ENCODE results near the gene CAPN15.
A peak's percentile ranks its signal among the peaks of the same experiment; 100 is the strongest.

CAPN15 gene

DNA sequence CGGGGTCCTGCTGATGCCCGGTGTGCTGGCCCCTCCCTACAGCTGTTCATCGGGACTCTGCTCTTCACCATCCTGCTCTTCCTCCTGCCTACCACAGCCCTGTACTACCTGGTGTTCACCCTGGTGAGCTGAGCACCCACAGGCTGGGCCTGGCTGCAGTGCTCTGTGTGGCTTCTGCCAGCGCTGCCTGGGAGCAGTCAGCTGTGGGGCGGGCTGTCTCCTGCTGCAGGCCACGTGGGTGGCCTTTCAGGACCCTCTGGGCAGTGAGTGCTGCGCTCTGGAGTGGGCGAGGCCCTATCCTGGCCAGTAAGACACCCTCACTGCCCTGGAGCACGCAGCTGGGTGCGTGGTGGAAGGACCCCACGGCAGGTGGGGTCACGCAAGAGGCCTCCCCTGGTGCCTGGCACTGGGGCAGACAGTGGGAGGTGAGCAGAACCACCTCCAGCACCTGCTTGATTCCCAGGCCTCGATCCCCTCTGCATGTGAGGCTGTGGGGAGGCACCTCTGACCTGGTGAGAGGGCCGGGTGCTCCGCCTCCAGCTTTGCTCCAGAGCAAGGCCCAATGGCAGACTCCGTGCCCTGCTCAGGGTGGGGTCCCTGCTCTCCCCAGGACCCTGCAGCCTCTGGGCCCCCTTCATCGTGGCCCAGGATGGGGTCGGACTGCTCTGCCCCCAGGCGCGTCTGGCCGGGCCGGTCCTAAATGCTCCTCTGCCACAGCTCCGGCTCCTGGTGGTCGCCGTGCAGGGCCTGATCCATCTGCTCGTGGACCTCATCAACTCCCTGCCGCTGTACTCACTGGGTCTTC, 52.8 kb downstream of the CAPN15 start:
- no peak for DNase-seq

DNA sequence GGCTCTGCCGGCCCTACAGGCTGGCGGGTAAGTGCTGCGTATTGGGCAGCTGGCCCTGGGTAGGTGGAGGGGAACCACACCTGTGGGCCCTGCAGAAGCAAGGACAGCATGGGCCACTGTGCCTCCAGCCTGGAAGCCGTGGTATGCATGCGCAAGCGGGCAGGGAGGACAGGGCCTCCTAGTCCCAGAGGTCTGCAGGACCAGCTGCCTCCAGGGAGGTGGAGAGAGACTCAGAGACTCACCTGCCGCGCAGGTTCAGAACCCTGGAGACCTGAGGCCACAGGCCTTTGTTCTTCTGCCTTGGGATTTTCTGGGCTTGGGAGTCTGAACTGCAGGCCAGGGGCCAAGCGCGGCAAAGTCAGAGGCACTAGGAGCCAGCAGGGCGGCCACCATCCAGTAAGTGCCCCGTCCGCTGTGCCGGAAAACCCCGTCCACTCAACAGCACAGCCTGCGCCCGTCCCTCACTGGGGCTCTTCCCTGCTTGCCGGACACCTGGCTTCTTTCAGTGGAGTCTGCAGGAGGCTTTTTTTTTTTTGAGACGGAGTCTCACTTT, 53.5 kb downstream of the CAPN15 start:
- no peak for DNase-seq

DNA sequence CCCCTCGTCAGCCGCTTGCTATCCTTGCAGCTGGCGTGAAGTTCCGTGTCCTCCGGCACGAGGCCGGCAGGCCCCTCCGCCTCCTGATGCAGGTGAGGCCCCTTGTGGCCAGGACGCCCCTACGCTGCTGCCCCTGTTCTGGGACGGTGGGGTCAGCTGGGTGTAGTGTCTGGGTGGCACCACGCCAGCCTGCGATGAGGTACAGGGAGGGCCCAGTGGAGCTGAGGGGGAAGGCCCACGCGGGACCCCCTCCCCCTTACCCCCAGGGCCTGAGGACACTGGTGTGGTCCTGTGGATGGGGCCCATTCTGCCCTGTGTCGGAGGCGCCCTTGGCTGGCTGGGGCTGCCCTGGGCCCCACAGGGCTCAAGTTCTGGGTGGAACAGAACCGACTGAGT, 54.7 kb downstream of the CAPN15 start:
- DNase-seq: no peak

- DNase-seq: no peak
These were observed 55.3 kb downstream of the CAPN15 start for GRCh38 chr16:582614-583331.

DNA sequence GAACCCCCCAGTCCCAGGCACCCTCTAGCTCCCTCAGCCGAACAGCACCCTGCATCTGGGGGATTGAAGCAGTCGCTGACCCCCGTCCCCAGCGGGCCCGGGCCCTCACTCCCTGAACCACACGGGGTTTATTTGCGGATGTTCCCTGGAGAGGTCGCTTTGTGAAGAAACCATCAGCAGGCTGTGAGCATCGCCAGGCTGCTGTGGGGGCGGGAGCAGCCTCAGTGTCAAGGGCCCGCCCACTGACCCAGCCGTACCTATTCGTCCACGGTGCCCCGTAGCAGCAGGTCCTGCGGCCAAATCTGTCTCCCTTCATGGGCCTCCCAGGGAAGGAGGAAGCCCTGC, 55.9 kb downstream of the CAPN15 start:
- DNase-seq: no peak

- DNase-seq: no peak
These were observed 56.5 kb downstream of the CAPN15 start for GRCh38 chr16:583815-584591.

- DNase-seq: no peak
These were observed 57.8 kb downstream of the CAPN15 start for GRCh38 chr16:585351-585750.

DNA sequence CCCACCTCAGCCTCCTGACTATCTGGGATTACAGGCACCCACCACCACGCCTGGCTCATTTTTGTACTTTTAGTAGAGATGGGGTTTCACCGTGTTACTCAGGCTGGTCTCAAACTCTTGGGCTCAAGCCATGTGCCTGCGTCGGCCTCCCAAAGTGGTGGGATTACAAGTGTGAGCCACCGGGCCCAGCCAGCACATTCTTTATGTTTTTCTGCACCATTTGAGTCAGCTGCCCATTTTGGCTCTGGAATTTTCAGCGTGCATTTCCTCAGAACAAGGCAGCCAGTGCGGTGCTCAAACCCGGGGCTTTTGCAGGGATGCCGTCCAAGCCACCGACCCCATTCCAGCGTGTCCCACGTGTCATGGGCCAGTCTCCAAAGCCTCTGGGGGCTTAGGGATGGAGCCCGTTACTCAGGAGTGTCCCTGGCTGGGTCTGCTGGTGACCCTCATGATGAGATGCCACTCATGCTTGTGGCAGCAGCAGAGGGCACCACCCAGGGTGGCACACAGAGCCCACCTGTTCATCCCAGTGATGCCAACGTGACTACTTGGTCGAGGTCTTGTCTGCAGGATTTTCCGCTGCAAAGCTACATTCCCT, 58.6 kb downstream of the CAPN15 start:
- no peak for DNase-seq

DNA sequence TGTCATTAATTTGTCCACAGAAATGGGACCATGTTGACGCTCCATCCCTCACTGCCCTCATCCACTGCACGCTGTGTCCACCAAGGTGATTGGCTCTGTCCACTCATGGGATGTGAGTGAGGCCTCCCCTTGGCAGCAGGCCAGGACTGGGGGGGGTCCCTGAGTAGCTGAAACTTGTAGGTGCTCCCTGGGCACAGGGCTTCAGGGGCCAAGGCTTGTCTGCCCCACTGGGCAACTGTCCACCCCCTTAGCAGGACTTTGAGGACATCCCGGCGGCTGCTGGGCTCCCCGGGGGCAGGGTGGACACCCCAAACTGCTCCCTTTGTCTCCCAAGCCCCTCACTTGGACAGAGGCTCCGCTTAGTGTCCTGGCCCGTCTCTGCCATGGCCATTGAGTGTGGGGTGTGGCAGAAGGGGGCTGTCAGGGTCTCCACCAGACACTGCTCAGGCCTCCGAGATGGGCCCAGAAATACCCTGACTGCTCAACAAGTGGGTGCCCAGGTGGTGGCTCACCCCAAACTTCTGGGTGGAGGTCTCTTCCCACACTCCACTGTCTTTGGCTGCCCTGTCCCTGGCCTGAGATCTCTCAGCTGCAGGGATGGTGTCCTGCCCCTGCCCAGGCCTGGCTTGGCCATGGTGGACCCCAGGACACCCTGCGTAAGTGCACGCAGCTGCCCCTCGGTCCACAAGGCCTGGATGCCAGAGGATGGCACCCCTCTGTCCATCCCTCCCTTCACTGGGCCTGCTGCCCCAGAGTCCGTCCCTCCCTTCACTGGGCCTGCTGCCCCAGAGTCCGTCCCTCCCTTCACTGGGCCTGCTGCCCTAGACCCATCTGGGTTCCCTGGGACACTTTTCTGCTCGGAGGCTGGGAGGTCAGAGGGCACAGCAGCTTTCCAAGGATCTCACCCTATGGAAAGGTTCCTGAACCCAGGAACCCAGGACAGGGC, 59.4 kb downstream of the CAPN15 start:
- DNase-seq: no peak

DNA sequence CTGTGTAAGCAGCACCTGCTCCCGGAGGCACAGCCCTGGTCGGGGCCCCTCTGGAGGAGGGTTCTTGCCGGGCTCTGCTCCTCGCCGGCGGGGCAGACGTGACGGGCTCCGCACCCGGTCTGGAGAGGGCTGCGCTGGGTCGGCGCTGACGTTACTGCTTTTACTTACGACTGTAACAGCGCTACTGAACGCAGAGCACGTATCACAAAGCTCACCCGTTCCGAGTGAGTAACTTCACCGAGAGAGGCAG, 61.1 kb downstream of the CAPN15 start:
- DNase-seq: no peak

DNA sequence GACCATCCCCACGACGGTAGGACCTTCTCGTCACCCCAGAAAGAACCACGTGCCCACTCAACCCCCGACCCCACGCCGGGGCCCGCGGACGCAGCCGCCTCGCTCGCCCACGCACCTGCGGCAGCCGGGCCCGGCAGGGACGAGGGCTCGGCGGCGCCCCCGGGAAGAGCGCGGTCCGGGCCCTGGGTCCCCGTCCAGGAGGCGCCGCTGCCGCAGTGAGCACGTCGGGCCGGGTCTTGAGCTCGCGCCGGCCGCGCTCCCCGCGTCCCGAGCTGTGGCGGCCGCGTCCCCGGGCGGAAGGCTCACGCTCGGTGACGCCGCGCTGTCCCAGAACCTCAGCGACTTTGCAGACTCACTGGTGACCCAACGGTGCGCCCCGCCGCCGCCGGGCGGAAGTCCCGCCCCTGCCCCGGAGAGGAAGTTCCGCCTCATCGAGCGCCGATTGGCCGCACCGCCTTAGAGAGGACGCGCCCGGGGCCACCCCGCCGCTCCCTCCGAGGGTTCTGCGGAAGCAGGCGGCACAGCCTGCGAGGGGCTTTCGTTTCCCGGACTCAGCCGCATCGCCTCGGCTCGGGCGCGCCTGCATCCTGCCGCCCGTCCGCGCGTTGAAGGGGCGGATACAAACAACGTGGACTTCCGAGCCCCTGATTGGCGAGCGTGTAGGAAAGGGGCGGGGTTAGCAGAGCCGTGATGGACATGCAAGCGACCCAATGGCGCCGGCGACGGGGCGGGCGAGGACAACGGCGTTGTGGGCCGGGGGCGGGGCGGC, 61.6 kb downstream of the CAPN15 start:
- peak; percentile 91 to 98 for DNase-seq

GRCh38 chr16:589658-590187, 62.2 kb downstream of the CAPN15 start, which contains the start of gene RAB40C:
RAB40C (plus strand) TSS chr16:590066; CDS start chr16:590292, 226 bp downstream.
- peak; percentile 95 to 98 for DNase-seq

DNA sequence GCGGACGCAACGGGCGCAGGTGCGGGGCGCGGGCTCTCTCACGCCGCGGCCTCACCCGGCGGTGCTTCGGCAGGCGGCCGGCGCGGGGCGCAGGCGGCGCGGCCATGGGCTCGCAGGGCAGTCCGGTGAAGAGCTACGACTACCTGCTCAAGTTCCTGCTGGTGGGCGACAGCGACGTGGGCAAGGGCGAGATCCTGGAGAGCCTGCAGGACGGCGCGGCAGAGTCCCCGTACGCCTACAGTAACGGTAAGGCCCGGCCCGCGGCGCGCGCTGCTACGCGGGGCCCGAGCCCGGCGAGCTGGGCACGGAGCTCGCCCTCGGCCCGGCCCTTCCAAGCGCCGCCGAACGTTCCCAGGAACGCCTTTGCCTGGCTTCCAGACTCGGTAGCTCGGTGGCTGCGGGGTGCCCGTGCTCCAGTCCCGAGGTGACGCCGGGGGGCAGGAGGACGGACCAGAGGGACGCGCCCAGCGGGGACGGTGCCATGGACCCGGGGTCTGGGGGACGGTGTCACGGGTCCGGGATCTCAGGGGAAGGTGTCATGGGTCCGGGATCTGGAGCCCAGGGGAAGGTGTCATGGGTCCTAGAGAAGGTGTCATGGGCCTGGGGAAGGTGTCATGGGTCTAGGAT, 62.8 kb downstream of the CAPN15 start:
- DNase-seq: no peak

DNA sequence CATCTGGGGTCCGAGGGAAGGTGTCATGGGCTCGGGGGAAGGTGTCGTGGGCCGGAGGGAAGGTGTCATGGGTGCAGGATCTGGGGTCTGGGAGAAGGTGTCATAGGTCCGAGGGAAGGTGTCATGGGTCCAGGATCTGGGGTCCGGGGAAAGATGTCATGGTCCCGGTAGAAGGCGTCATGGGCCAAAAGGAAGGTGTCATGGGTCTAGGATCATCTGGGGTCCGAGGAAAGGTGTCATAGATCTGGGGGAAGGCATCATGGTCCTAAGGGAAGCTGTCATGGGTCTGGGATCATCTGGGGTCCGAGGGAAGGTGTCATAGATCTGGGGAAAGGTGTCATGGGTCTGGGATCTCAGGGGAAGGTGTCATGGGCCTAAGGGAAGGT, 63.3 kb downstream of the CAPN15 start:
- no peak for DNase-seq

DNA sequence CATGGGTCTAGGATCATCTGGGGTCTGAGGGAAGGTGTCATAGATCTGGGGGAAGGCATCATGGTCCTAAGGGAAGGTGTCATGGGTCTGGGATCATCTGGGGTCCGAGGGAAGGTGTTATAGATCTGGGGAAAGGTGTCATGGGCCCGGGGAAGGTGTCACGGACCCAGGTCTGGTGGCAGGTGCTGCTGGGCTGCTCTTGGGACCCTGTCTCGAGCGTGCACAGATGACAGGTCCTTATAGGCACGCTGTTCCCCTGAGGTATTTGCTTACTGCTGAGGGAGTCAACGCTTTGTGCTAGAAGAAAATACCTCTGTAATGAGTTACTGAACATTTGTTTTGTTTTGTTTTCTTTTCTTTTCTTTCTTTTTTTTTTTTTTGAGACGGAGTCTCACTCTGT, 63.7 kb downstream of the CAPN15 start:
- DNase-seq: no peak

DNA sequence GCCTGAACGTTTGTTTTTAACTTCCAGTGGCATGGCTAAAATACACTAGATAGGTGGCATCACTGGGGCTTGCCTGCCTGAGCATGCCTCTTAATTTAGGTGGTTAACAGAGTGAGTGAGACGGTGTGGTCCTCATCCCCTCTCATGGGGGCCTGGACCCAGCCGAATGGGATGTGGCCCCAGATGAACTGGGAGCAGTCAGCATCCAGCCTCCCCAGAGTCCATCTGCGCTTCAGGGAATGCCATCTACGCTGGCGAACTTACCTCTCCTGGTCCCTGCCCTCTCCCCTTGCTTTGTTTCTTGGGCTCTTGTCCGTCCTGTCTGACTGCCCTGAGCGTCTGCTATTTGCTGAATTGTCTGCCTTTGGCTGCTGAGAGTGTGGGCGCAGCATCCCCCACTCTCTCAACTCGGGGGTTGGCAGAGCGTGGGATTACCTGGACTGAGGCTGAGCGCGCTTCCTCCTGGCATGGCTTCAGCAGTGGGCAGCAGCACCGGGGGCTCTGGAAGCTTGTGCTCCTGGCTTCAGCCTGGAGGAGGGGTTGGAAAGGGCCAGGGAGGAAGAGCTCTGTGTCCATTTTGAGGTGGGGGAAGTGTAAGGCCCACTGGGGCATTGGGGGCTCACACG, 64.5 kb downstream of the CAPN15 start:
- no peak for DNase-seq

DNA sequence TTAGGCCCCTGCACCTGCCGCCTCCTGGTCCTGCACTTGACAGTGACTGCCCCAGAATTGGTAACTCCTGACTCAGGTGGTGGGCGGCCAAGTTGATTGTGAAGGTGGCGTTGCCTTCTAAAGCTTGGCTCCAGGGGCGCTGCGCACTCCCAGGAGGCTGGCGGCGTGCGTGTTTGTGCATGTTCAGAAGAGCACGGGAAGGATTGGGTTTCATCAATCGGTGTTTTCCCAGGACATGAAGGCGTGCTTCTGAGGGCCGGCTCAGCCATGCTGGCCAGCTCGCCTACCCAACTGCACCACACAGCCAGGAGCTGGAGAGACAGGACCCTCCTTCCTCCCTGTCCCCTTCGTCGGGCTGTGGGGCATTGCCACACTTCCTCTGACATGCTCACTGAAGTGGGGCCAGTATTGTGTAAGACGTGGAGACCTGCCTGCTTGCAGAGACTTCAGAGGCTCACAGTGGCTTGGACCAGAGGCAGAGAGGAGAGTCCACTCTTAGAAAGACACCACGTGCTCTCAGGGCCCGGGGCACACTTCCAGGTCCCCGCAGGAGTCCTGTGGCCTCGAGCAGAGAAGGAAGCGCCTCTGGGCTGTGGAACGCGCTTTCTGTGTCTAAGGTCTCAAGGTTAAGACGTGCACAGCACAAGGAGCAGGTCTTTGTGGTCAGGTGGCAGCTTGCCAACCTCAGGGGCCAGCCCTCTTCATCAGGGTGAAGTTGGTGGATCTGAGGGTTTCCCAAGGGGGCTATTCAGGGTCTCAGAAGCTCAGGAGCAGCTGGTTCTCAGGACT, 65.2 kb downstream of the CAPN15 start:
- DNase-seq: peak; percentile 69 to 86

DNA sequence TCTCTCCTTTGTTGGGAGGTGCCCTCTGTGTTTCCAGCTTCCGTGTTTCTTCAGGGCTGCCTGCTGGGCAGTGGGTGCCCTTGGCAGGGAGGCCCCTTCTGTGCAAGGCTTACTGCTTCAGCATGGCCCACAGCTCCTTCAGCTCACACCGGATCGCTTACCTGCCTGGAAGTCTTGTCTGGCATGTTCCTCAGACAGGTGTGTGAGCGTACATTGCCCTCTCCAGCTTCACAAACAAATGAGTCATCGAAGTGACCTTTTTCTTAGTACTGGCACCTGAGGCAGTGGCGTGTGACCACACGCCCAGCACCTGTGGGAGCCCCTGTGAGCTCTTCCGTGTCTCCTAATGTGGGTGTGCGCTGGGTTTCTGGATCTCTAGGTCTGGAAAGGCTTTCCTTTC, 65.9 kb downstream of the CAPN15 start:
- DNase-seq: no peak

DNA sequence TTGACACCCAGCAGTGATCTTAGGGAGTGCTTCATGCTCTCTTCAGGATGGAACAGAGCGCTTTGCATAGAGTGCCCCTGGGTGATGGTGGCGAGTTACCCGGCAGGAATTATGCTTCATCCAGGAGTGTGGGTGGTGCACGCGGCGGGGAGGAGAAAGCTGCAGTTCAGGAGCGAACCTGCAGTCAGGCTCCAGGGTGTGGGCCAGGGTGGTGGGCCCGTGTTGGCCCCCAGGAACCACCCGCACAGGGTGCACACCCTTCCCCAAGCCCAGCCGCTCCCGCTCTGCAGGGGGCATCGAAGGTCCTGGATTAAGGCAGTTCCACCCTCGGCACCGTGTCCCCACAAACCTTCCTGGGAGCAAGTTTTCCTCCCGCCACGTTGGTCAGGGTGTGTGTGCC, 66.3 kb downstream of the CAPN15 start:
- DNase-seq: no peak

Data from inflammatory macrophage treated with lipopolysaccharide for 1 hour (primary cell).